Measurements from ENCODE around the gene NOD1.
"Not testable (repeated sequence)": the region's sequence is repeated elsewhere in the genome, so short reads cannot be mapped to it uniquely, and the experiment has no call there.

The NOD1 gene

GRCh38 chr7:30445770-30446169, 32.8 kb downstream of the NOD1 start:
- DNase-seq, result peak; percentile 70

GRCh38 chr7:30437823-30438574, 40.6 kb downstream of the NOD1 start:
- DNase-seq, result no peak

GRCh38 chr7:30436518-30436917, 42.1 kb downstream of the NOD1 start:
- DNase-seq, result peak; percentile 10

- DNase-seq, result no peak
Observed at GRCh38 chr7:30436046-30436445, 42.5 kb downstream of the NOD1 start.

- no peak for DNase-seq
Observed at GRCh38 chr7:30434140-30434799, 44.3 kb downstream of the NOD1 start.

GRCh38 chr7:30433506-30433905, 45.1 kb downstream of the NOD1 start:
- no peak for DNase-seq

- no peak for DNase-seq
Observed at GRCh38 chr7:30433082-30433481, 45.5 kb downstream of the NOD1 start.

GRCh38 chr7:30430777-30431176, 47.8 kb downstream of the NOD1 start:
- DNase-seq, result no peak

- no peak for DNase-seq
Observed at GRCh38 chr7:30430276-30430675, 48.3 kb downstream of the NOD1 start.

- DNase-seq, result no peak
Observed at GRCh38 chr7:30429156-30429530, 49.4 kb downstream of the NOD1 start.

GRCh38 chr7:30428246-30429155, 50.1 kb downstream of the NOD1 start:
- DNase-seq, result no peak

- DNase-seq, result no peak
Observed at GRCh38 chr7:30427296-30428070, 51.1 kb downstream of the NOD1 start.

- no peak for DNase-seq
Observed at GRCh38 chr7:30424506-30424905, 54.1 kb downstream of the NOD1 start.

GRCh38 chr7:30423788-30424505, 54.6 kb downstream of the NOD1 start:
- DNase-seq, result no peak

- DNase-seq, result no peak
Observed at GRCh38 chr7:30422922-30423321, 55.7 kb downstream of the NOD1 start.

GRCh38 chr7:30421647-30422196, 56.9 kb downstream of the NOD1 start:
- no peak for DNase-seq

- DNase-seq, result no peak
Observed at GRCh38 chr7:30420662-30421061, 57.9 kb downstream of the NOD1 start.

- DNase-seq, result not testable (repeated sequence)
Observed at GRCh38 chr7:30420080-30420479, 58.5 kb downstream of the NOD1 start.

- DNase-seq, result no peak
Observed at GRCh38 chr7:30413864-30414263, 64.7 kb downstream of the NOD1 start.

GRCh38 chr7:30412782-30413504, 65.6 kb downstream of the NOD1 start:
- peak; percentile 70 for DNase-seq

GRCh38 chr7:30411897-30412296, 66.7 kb downstream of the NOD1 start:
- no peak for DNase-seq

Measured in NCI-H82 (cell line).